Epithelial cell of esophagus (primary cell): ENCODE results near the gene SLC6A16.
"Not testable (repeated sequence)": the region's sequence is repeated elsewhere in the genome, so short reads cannot be mapped to it uniquely, and the experiment has no call there.

Experiments
- DNase-seq: peaks from one replicate; pipeline ENCODE4 v3.0.0; 2010; ENCODE audit warnings: low read depth
- H3K4me3 ChIP-seq: 2 replicates; pipeline ENCODE4 v1.5.1; 2011; ENCODE audit warnings: mild to moderate bottlenecking, low read length, control low read depth
- CTCF ChIP-seq: IDR thresholded peaks from 2 replicates; pipeline ENCODE4 v1.5.1; 2011; ENCODE audit warnings: low read depth, mild to moderate bottlenecking, low read length, control low read depth, inconsistent platforms; ENCODE audit not compliant: insufficient read depth; ENCODE audit errors: missing control alignments

SLC6A16 gene

GRCh38 chr19:49324801-49325576 is at the start of gene SLC6A16:
SLC6A16 (minus strand) TSS chr19:49325191; CDS start chr19:49311347, 13,844 bp downstream.
- TF ChIP-seq CTCF: no peak
- no peak within 1 kb of the TSS for H3K4me3 ChIP-seq
- DNase-seq: no peak

GRCh38 chr19:49373174-49373573 is 48.2 kb upstream of the SLC6A16 start:
- not testable (repeated sequence) for DNase-seq, H3K4me3 ChIP-seq

- no peak for TF ChIP-seq CTCF
- DNase-seq: no peak
- no peak overlapping the region for H3K4me3 ChIP-seq
These were observed 46.2 kb upstream of the SLC6A16 start for GRCh38 chr19:49371184-49371583.

GRCh38 chr19:49368711-49369358 is 43.8 kb upstream of the SLC6A16 start:
- H3K4me3 ChIP-seq: no peak overlapping the region
- DNase-seq: peak; percentile 66
- no peak for TF ChIP-seq CTCF

- DNase-seq: no peak
- no peak for TF ChIP-seq CTCF
These were observed 41.1 kb upstream of the SLC6A16 start for GRCh38 chr19:49366110-49366509.

GRCh38 chr19:49364083-49364737 is 39.2 kb upstream of the SLC6A16 start:
- no peak for DNase-seq
- peak overlapping the region; percentile 27 for H3K4me3 ChIP-seq
- TF ChIP-seq CTCF: no peak

More at GRCh38 chr19:49366110-49366509, 41.1 kb upstream of the SLC6A16 start:
- H3K4me3 ChIP-seq: no peak overlapping the region
